ENCODE results near the gene ATPAF1.

GRCh38 chr1:46585312-46585938 is 82.7 kb downstream of the ATPAF1 start:
- TF ChIP-seq CTCF (IDR thresholded peaks at IDR 0.05) (no peak), POLR2A (IDR thresholded peaks at IDR 0.05) (no peak)
